ENCODE measurements around the gene POLR2E.

POLR2E gene

DNA sequence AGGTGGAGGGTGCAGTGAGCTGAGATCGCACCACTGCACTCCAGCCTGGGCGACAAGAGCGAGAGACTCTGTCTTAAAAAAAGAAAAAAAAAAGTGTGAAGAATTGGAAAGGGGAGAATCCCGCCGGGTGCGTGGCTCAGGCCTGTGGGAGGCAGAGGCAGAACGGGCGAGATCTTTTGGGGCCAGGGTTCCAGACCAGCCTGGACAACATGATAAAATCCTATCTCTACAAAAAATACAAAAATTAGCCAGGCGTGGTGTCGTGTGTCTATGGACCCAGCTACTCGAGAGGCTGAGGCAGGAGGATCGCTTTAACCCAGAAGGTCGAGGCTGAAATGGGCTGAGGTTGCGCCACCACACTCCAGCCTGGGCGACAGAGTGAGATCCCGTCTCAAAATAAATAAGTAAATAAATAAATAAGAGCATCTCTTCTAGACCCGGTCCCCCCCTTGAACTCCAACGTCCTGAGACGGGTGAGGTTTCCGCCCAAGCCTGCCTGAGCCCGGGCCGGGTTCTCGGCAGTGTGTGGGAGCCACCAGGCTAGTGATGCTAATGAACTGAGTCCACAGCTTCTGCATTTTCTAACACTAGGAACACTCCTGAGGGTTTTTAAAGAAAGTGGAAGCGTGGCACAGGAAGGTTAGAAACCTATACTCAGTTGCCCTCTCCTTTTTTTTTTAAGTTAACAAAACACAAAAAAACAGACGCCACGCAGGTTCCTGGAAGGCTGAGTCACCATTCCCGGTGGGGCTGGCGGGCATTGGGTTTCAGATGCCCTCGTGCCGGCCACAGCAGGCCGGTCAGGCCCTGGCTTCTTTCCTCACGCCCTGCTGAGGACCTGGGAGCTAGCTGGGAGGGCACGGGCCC lies 30.7 kb upstream of the POLR2E start:
- Histone ChIP-seq H3K36me3 (ENCODE audit: control insufficient read depth in 2 of 2, insufficient read depth in 2 of 2, low read length in 2 of 2) (peaks cover 17 to 28% of the 10 kb centered on the region in 2 donors), H3K4me3 (ENCODE audit: low read length in 2 of 2) (no peak overlapping the region), H3K4me1 (ENCODE audit: control insufficient read depth, insufficient read depth, low read length) (peaks cover 5% of the 10 kb centered on the region), H3K9me3 (ENCODE audit: control insufficient read depth in 2 of 2, low read length in 2 of 2) (no peaks in the 10 kb centered on the region), H3K27ac (ENCODE audit: low read length) (no peak overlapping the region), H3K9ac (ENCODE audit: low read length in 2 of 2) (no peak overlapping the region), H3K27me3 (ENCODE audit: control insufficient read depth in 1 of 2, insufficient read depth in 2 of 2, low read length in 2 of 2) (no peaks in the 10 kb centered on the region)

DNA sequence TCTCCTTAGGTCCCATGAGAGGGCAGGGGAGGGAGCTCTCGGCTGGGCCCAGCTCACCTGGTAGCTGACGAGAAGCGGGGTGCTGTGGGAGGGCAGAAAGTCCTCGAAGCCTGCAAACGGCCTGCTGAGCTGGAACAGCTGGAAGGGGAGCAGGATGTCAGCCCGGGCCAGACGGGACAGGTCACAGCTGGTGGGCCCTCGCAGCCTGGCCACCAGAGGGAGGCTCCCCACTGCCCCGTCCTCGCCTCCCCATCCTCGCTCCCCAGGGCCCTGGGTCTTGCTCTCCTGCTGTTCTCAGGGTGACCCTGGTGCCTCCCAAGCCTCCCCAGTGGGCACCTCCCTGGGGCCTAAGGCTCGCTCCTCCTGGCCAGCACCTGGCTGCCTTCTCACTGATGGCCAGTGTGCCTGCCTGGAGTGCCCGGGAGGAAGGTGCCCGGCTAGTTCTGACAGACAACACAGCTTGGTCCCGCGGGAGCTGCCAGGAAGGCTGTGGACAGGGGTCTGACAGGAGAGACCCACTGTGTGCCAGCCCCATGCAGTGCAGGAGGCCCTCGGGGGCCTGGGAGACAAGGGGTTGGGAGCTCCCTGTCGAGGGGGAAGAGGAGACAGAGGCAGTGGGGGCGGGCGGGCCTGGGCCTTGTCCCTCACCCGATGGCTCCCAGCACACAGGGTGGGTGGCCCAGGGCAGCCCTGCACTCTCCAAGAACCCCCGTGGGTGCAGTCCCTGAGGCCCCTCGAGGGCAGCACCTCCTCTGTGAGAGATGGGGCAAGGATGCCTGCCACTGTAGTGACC lies 28.9 kb upstream of the POLR2E start:
- Histone ChIP-seq H3K4me3 (ENCODE audit: low read length in 2 of 2) (no peak overlapping the region), H3K4me1 (ENCODE audit: control insufficient read depth, insufficient read depth, low read length) (peaks cover 5% of the 10 kb centered on the region), H3K27me3 (ENCODE audit: control insufficient read depth in 1 of 2, insufficient read depth in 2 of 2, low read length in 2 of 2) (no peaks in the 10 kb centered on the region), H3K9me3 (ENCODE audit: control insufficient read depth in 2 of 2, low read length in 2 of 2) (no peaks in the 10 kb centered on the region), H3K9ac (ENCODE audit: low read length in 2 of 2) (no peak overlapping the region), H3K27ac (ENCODE audit: low read length) (no peak overlapping the region), H3K36me3 (ENCODE audit: control insufficient read depth in 2 of 2, insufficient read depth in 2 of 2, low read length in 2 of 2) (peaks cover 17 to 37% of the 10 kb centered on the region in 2 donors)

DNA sequence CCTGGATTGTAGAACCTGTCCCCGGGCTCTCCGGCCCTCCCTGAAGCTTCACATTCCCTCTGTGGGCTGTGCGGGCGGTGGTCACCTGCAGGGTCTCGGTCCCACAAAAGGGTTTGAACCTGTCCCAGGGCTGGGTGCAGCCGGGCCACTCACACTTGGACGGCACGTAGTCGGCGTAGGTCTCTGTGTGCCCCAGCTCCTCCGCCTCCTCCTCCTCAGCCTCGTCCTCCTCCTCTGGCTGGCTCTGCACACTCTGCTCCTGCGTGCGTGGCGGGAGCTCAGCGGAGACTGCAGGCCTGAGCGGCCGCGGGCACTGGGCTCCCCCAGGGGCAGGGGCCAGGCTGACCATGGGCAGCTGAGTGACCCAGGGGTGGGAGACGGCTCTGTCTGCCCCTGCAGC lies 28.2 kb upstream of the POLR2E start:
- Histone ChIP-seq H3K36me3 (ENCODE audit: control insufficient read depth in 2 of 2, insufficient read depth in 2 of 2, low read length in 2 of 2) (peaks cover 20 to 40% of the 10 kb centered on the region in 2 donors), H3K9me3 (ENCODE audit: control insufficient read depth in 2 of 2, low read length in 2 of 2) (no peaks in the 10 kb centered on the region), H3K27ac (ENCODE audit: low read length) (no peak overlapping the region), H3K9ac (ENCODE audit: low read length in 2 of 2) (no peak overlapping the region), H3K4me1 (ENCODE audit: control insufficient read depth, insufficient read depth, low read length) (peaks cover 5% of the 10 kb centered on the region), H3K4me3 (ENCODE audit: low read length in 2 of 2) (no peak overlapping the region), H3K27me3 (ENCODE audit: control insufficient read depth in 1 of 2, insufficient read depth in 2 of 2, low read length in 2 of 2) (no peaks in the 10 kb centered on the region)

DNA sequence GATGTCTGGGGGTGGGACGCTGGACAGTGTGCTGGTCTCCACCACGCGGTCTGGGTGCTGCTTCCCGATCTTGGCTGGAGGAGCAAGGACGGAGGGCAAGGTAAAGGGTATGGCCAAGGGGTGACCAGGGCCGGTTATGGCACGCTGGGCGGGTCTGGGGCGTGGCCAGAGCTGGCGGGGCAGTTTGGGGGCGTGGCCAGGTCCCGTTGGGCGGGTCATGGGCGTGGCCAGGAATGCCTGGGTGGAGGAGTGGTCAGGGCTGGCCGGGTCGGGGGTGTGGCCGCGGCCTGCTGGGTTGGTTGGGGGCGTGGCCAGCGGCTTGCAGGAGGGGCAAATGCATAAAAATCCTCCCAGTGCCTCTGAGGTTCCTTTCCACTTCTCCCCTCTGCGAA lies 27.8 kb upstream of the POLR2E start:
- H3K9ac ChIP-seq (ENCODE audit: low read length in 2 of 2), result no peak overlapping the region
- H3K9me3 ChIP-seq (ENCODE audit: control insufficient read depth in 2 of 2, low read length in 2 of 2), result no peaks in the 10 kb centered on the region
- no peak overlapping the region for H3K27ac ChIP-seq (ENCODE audit: low read length)
- peaks cover 23 to 42% of the 10 kb centered on the region in 2 donors for H3K36me3 ChIP-seq (ENCODE audit: control insufficient read depth in 2 of 2, insufficient read depth in 2 of 2, low read length in 2 of 2)
- no peaks in the 10 kb centered on the region for H3K27me3 ChIP-seq (ENCODE audit: control insufficient read depth in 1 of 2, insufficient read depth in 2 of 2, low read length in 2 of 2)
- no peak overlapping the region for H3K4me3 ChIP-seq (ENCODE audit: low read length in 2 of 2)
- peaks cover 5% of the 10 kb centered on the region for H3K4me1 ChIP-seq (ENCODE audit: control insufficient read depth, insufficient read depth, low read length)

DNA sequence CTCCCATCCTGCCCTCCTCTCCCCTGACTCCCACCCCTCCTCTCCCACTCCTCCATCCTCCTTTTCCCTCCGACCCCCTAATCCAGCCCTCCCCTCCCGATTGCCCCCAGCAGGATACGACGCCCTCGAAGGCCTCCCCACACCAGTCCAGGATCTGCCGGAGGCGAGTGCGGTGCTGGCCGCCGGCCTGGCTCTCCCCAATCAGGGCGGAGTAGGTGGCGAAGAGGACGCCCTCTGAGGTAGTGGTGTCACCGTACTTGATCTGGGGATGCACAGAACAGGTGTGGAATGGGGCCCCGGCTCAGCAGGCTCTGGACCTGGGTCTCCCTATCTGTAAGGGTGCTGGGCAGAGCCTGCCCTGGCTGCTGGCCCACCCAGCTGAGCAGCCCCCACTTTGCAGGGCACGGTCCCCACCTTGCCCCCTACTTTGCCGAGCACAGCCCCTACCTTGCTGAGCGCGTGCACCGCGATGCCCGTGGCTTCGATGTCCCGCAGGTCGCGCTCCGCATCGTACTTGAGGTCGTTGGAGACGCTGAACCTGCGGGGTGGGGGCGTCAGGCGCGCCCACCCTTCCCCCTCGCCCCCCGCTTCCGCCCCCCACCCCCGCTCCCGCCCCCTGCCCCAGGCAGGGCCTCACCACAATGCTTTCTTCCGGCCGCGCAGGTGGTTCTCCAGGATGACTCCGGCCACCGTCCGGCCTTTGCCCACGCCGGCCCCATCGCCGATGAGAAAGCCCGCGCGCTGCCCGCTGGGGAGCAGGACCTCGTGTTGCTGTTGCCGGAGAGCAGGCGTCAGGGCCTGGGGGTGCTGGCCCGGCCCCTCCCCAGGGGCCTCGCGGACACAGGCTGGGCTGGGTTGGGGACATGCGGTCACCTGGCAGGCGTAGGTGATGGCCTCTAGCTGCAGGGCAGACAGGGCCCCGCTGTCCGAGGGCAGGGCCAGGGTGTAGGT lies 27.1 kb upstream of the POLR2E start:
- H3K9me3 ChIP-seq (ENCODE audit: control insufficient read depth in 2 of 2, low read length in 2 of 2), result no peaks in the 10 kb centered on the region
- H3K4me1 ChIP-seq (ENCODE audit: control insufficient read depth, insufficient read depth, low read length), result peaks cover 5% of the 10 kb centered on the region
- H3K36me3 ChIP-seq (ENCODE audit: control insufficient read depth in 2 of 2, insufficient read depth in 2 of 2, low read length in 2 of 2), result peaks cover 24 to 41% of the 10 kb centered on the region in 2 donors
- H3K9ac ChIP-seq (ENCODE audit: low read length in 2 of 2), result no peak overlapping the region
- no peak overlapping the region for H3K4me3 ChIP-seq (ENCODE audit: low read length in 2 of 2)
- H3K27ac ChIP-seq (ENCODE audit: low read length), result no peak overlapping the region
- H3K27me3 ChIP-seq (ENCODE audit: control insufficient read depth in 1 of 2, insufficient read depth in 2 of 2, low read length in 2 of 2), result no peaks in the 10 kb centered on the region

DNA sequence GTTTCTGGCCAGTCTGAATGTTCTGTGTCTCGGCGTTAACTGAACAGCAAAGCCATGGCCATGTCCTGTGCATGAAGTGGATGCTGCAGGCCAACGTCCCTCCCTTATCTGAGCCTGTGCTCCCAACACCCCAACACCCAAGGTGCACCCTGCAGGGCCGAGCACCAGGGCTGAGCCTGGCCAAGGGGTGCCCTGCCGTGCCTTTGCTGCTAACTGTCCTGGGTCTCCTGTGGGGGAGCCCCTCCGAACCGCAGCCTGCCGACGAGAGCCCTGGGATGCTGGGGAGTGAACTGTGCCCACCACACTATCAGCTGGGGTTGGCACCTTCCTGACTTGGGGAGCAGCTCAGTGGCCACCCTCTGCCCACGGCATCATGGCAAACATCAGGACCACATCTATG lies 26.2 kb upstream of the POLR2E start:
- H3K4me1 ChIP-seq (ENCODE audit: control insufficient read depth, insufficient read depth, low read length), result peaks cover 5% of the 10 kb centered on the region
- H3K9me3 ChIP-seq (ENCODE audit: control insufficient read depth in 2 of 2, low read length in 2 of 2), result no peaks in the 10 kb centered on the region
- H3K4me3 ChIP-seq (ENCODE audit: low read length in 2 of 2), result no peak overlapping the region
- no peaks in the 10 kb centered on the region for H3K27me3 ChIP-seq (ENCODE audit: control insufficient read depth in 1 of 2, insufficient read depth in 2 of 2, low read length in 2 of 2)
- no peak overlapping the region for H3K9ac ChIP-seq (ENCODE audit: low read length in 2 of 2)
- no peak overlapping the region for H3K27ac ChIP-seq (ENCODE audit: low read length)
- peaks cover 26 to 43% of the 10 kb centered on the region in 2 donors for H3K36me3 ChIP-seq (ENCODE audit: control insufficient read depth in 2 of 2, insufficient read depth in 2 of 2, low read length in 2 of 2)

DNA sequence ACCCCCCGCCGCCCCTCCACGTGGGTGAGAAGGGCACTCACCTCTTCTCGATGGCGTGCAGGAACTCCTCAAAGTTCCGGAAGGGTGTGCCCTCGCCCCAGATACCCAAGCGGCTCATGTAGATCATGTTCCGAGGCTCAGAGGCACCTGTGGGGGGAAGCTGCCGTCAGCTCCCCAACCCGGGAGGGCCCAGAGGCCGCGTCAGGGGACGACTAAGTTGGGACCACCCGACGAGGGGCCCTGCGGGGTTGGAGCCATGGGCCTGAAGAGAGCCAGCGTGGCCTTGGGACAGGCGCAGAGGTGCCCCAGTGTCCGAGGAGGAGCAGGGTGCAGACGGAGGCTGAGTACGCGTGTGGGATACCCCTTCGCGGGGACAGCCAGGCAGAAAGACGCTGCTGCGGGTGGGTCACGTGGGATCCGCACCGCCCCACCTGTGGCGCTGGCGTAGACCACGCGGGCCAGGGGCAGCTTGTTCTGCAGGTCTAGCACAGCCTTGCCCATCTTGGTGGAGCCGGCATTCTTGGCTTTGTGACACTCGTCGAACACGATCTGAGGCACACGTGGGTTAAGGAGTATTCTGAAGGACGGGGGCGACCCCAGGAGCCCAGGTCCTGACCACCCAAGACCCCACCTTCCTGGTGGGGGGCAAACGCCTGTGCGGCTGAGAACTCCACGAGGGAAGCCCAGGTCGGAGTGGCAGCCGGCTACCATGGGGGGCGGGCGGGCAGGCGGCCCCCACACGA lies 24.5 kb upstream of the POLR2E start:
- Histone ChIP-seq H3K4me3 (ENCODE audit: low read length in 2 of 2) (no peak overlapping the region), H3K36me3 (ENCODE audit: control insufficient read depth in 2 of 2, insufficient read depth in 2 of 2, low read length in 2 of 2) (peaks cover 26 to 40% of the 10 kb centered on the region in 2 donors), H3K9ac (ENCODE audit: low read length in 2 of 2) (no peak overlapping the region), H3K27ac (ENCODE audit: low read length) (no peak overlapping the region), H3K9me3 (ENCODE audit: control insufficient read depth in 2 of 2, low read length in 2 of 2) (no peaks in the 10 kb centered on the region), H3K27me3 (ENCODE audit: control insufficient read depth in 1 of 2, insufficient read depth in 2 of 2, low read length in 2 of 2) (no peaks in the 10 kb centered on the region), H3K4me1 (ENCODE audit: control insufficient read depth, insufficient read depth, low read length) (peaks cover 5% of the 10 kb centered on the region)

DNA sequence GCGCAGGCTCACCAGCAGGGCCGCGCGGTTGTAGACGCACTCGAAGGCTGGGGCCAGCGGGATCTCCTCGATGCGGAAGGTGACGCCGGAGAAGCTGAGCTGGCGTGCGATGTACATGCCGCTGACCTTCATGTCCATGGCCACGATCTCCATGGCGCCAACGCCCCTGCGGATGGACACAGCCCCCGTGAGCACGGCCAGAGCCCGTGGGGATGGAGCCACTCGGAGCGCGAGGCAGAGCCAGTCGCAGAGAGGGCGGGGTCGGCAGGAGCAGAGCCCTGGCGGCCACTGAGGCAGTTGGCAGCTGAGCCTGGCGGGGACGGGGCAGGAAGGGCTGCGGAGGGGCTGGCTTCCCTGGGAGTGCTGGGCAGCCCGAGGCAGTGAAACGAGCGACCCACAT lies 23.8 kb upstream of the POLR2E start:
- Histone ChIP-seq H3K36me3 (ENCODE audit: control insufficient read depth in 2 of 2, insufficient read depth in 2 of 2, low read length in 2 of 2) (peaks cover 28 to 40% of the 10 kb centered on the region in 2 donors), H3K9ac (ENCODE audit: low read length in 2 of 2) (no peak overlapping the region), H3K4me3 (ENCODE audit: low read length in 2 of 2) (no peak overlapping the region), H3K27ac (ENCODE audit: low read length) (no peak overlapping the region), H3K4me1 (ENCODE audit: control insufficient read depth, insufficient read depth, low read length) (peaks cover 7% of the 10 kb centered on the region), H3K27me3 (ENCODE audit: control insufficient read depth in 1 of 2, insufficient read depth in 2 of 2, low read length in 2 of 2) (no peaks in the 10 kb centered on the region), H3K9me3 (ENCODE audit: control insufficient read depth in 2 of 2, low read length in 2 of 2) (no peaks in the 10 kb centered on the region)

DNA sequence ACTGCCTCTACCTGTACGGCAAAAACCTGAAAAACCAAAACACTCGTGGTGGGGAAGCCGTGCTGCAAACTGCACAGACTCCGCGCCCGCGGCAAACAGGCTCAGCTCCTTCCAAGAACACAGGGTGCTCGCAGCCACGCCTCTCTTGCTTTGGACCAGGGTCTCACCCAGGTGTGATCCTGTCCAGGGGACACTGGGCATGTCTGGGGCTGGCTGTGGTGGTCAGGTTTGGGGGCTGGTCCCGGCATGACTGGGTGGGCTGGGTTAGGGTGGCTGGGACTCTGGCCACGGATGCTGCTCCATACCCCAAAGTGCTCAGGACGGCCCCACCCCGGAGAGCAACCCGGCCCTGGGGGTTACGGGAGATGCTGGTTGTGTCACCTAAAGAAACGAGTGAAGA lies 22.5 kb upstream of the POLR2E start:
- Histone ChIP-seq H3K4me1 (ENCODE audit: control insufficient read depth, insufficient read depth, low read length) (peaks cover 15% of the 10 kb centered on the region), H3K27me3 (ENCODE audit: control insufficient read depth in 1 of 2, insufficient read depth in 2 of 2, low read length in 2 of 2) (no peaks in the 10 kb centered on the region), H3K27ac (ENCODE audit: low read length) (no peak overlapping the region), H3K9ac (ENCODE audit: low read length in 2 of 2) (no peak overlapping the region), H3K9me3 (ENCODE audit: control insufficient read depth in 2 of 2, low read length in 2 of 2) (no peaks in the 10 kb centered on the region), H3K4me3 (ENCODE audit: low read length in 2 of 2) (no peak overlapping the region), H3K36me3 (ENCODE audit: control insufficient read depth in 2 of 2, insufficient read depth in 2 of 2, low read length in 2 of 2) (peaks cover 24 to 37% of the 10 kb centered on the region in 2 donors)

Measured in stomach smooth muscle (tissue), 2 donors.